Activated naive CD4-positive, alpha-beta T cell treated with Interleukin-2 at 50 U/mL for 16 hours (primary cell): ENCODE measurements around the gene SATB1.
"Not testable (repeated sequence)": the region's sequence is repeated elsewhere in the genome, so short reads cannot be mapped to it uniquely, and the experiment has no call there.

Experiments used
- DNase-seq: peaks from one replicate; pipeline ENCODE4 v3.0.0-alpha.2; 2020

SATB1 gene

GRCh38 chr3:18424729-18425640 is at the start of gene SATB1:
Gene SATB1 (minus strand): TSS chr3:18425339. CDS start chr3:18420967, 4,372 bp downstream.
- peak; percentile 69 for DNase-seq

- DNase-seq = no peak
These were observed 49.1 kb upstream of the SATB1 start for GRCh38 chr3:18474202-18474601.

GRCh38 chr3:18469775-18470174 is 44.6 kb upstream of the SATB1 start:
- DNase-seq = no peak

GRCh38 chr3:18466136-18466535 is 41.0 kb upstream of the SATB1 start:
- DNase-seq = no peak

- DNase-seq = no peak
These were observed 29.6 kb upstream of the SATB1 start for GRCh38 chr3:18454766-18455165.

- DNase-seq = not testable (repeated sequence)
These were observed 24.5 kb upstream of the SATB1 start for GRCh38 chr3:18449618-18450017.

GRCh38 chr3:18447720-18448119 is 22.6 kb upstream of the SATB1 start:
- no peak for DNase-seq

- no peak for DNase-seq
These were observed 21.1 kb upstream of the SATB1 start for GRCh38 chr3:18446149-18446825.

GRCh38 chr3:18445401-18446148 is 20.4 kb upstream of the SATB1 start:
- DNase-seq = peak; percentile 71

GRCh38 chr3:18444595-18445400 is 19.7 kb upstream of the SATB1 start:
- peak; percentile 73 for DNase-seq

- DNase-seq = peak; percentile 26
These were observed 18.8 kb upstream of the SATB1 start for GRCh38 chr3:18443665-18444594.

- DNase-seq = peak; percentile 41
These were observed 17.9 kb upstream of the SATB1 start for GRCh38 chr3:18442756-18443664.

GRCh38 chr3:18441551-18441950 is 16.4 kb upstream of the SATB1 start:
- no peak for DNase-seq

GRCh38 chr3:18440066-18440722 is 15.1 kb upstream of the SATB1 start:
- no peak for DNase-seq

- DNase-seq = no peak
These were observed 14.1 kb upstream of the SATB1 start for GRCh38 chr3:18439281-18439680.

- DNase-seq = peak; percentile 45
These were observed 13.4 kb upstream of the SATB1 start for GRCh38 chr3:18438586-18438985.

GRCh38 chr3:18436213-18436612 is 11.1 kb upstream of the SATB1 start:
- DNase-seq = no peak

- no peak for DNase-seq
These were observed 9.6 kb upstream of the SATB1 start for GRCh38 chr3:18434711-18435110.

GRCh38 chr3:18432752-18433151 is 7.6 kb upstream of the SATB1 start:
- DNase-seq = no peak

- no peak for DNase-seq
These were observed 6.1 kb upstream of the SATB1 start for GRCh38 chr3:18431266-18431665.
